ENCODE results near the gene LSG1.

- TF ChIP-seq CTCF (IDR thresholded peaks at IDR 0.05) = no peak
- TF ChIP-seq POLR2A (IDR thresholded peaks at IDR 0.05) = no peak
These were observed 13.2 kb upstream of the LSG1 start for GRCh38 chr3:194685065-194685717.

Data from adrenal gland (tissue), 5 donors.